IMR-90 (cell line): ENCODE data around the gene PPM1D. TPM values are rescaled to one million over a fixed set of nuclear protein-coding genes. Genes with fewer than 3 reads are reported as not detected.
"Not testable (repeated sequence)": the region's sequence is repeated elsewhere in the genome, so short reads cannot be mapped to it uniquely, and the experiment has no call there.

Source experiments
- ATAC-seq: fragments of 200-7000 bp; cut with Tn5 transposase; 2 replicates; pipeline ENCODE4 v1.9.1; 2020; ENCODE audit warnings: low read depth, mild to moderate bottlenecking, moderate library complexity
- BruUV-seq: library from RNA; stranded (reverse); fragments of 400-500 nt; replicated peaks from 2 replicates; lab custom pipeline; 2021; lab: Mats Ljungman, UMichigan
- CTCF ChIA-PET: fragments of 300-600 bp; formaldehyde crosslinking; extraction: SDS; loops from one replicate; lab custom pipeline; 2021; ENCODE audit warnings: antibody characterized with exemption; lab: Yijun Ruan, JAX
- POLR2A ChIA-PET: fragments of 300-600 bp; sonication (Branson Sonifier 250); formaldehyde crosslinking; loops from one replicate; lab custom pipeline; 2022; ENCODE audit warnings: antibody characterized with exemption; ENCODE audit not compliant: unreplicated experiment; lab: Charles Lee
- DNase-seq: peaks from one replicate; pipeline ENCODE4 v3.0.0; 2013
- H2AFZ ChIP-seq: replicated peaks from 2 replicates; pipeline ENCODE3; 2013; ENCODE audit warnings: low read length, mild to moderate bottlenecking; ENCODE audit not compliant: poor library complexity
- H2AK5ac ChIP-seq: 2 replicates; pipeline ENCODE4 v1.6.1; 2013; ENCODE audit warnings: low read depth, low read length, inconsistent platforms
- H2AK9ac ChIP-seq: replicated peaks from 2 replicates; pipeline ENCODE3; 2013; ENCODE audit warnings: mild to moderate bottlenecking, low read depth, low read length, moderate library complexity; ENCODE audit not compliant: poor library complexity
- H2BK120ac ChIP-seq: 2 replicates; pipeline ENCODE4 v1.6.1; 2013; ENCODE audit warnings: low read depth, low read length, inconsistent platforms
- H2BK15ac ChIP-seq: 3 replicates; pipeline ENCODE4 v1.6.1; 2013; ENCODE audit warnings: low read depth, low read length, inconsistent platforms
- H2BK20ac ChIP-seq: 2 replicates; pipeline ENCODE4 v1.6.1; 2013; ENCODE audit warnings: low read depth, mild to moderate bottlenecking, inconsistent platforms, low read length, moderate library complexity
- H2BK5ac ChIP-seq: 2 replicates; pipeline ENCODE4 v1.6.1; 2013; ENCODE audit warnings: mild to moderate bottlenecking, low read depth, low read length, inconsistent platforms; ENCODE audit not compliant: poor library complexity, severe bottlenecking
- H3K14ac ChIP-seq: replicated peaks from 2 replicates; pipeline ENCODE4 v1.6.1; 2013; ENCODE audit warnings: low read depth, low read length, inconsistent platforms
- H3K18ac ChIP-seq: 2 replicates; pipeline ENCODE4 v1.6.1; 2013; ENCODE audit warnings: low read depth, low read length, control low read depth
- H3K23ac ChIP-seq: 2 replicates; pipeline ENCODE4 v1.6.1; 2013; ENCODE audit warnings: low read depth, low read length, inconsistent platforms
- H3K27ac ChIP-seq: 2 replicates; pipeline ENCODE4 v1.5.1; 2013; ENCODE audit warnings: mild to moderate bottlenecking, control low read depth, low read length; ENCODE audit not compliant: insufficient read depth
- H3K27me3 ChIP-seq: 2 replicates; pipeline ENCODE4 v1.6.1; 2013; ENCODE audit warnings: low read length; ENCODE audit not compliant: control insufficient read depth, insufficient read depth
- H3K36me3 ChIP-seq: 2 replicates; pipeline ENCODE4 v1.6.1; 2013; ENCODE audit warnings: low read length, mixed read lengths; ENCODE audit not compliant: control insufficient read depth, insufficient read depth
- H3K4ac ChIP-seq: 2 replicates; pipeline ENCODE4 v1.6.1; 2013; ENCODE audit warnings: low read depth, low read length, inconsistent platforms
- H3K4me1 ChIP-seq: 2 replicates; pipeline ENCODE4 v1.6.1; 2013; ENCODE audit warnings: low read length, mixed read lengths; ENCODE audit not compliant: control insufficient read depth, insufficient read depth
- H3K4me2 ChIP-seq: 2 replicates; pipeline ENCODE4 v1.6.1; 2013; ENCODE audit warnings: low read depth, mild to moderate bottlenecking, control low read depth, low read length, moderate library complexity
- H3K4me3 ChIP-seq: 2 replicates; pipeline ENCODE4 v1.5.1; 2013; ENCODE audit warnings: low read depth, mild to moderate bottlenecking, control low read depth, low read length, moderate library complexity; ENCODE audit not compliant: insufficient read depth
- H3K56ac ChIP-seq: 2 replicates; pipeline ENCODE4 v1.6.1; 2013; ENCODE audit warnings: low read length, inconsistent platforms; ENCODE audit not compliant: insufficient read depth; ENCODE audit errors: extremely low read depth
- H3K79me1 ChIP-seq, 2 experiments: 2 replicates each; pipeline ENCODE4 v1.6.1; 2013; ENCODE audit warnings: low read length in 2 of 2, inconsistent platforms in 1 of 2, low read depth in 1 of 2
- H3K9ac ChIP-seq: 2 replicates; pipeline ENCODE4 v1.6.1; 2013; ENCODE audit warnings: low read depth, low read length, control low read depth
- H3K9me1 ChIP-seq: 2 replicates; pipeline ENCODE4 v1.6.1; 2013; ENCODE audit warnings: low read length, inconsistent platforms; ENCODE audit not compliant: insufficient read depth
- H3K9me3 ChIP-seq: 2 replicates; pipeline ENCODE4 v1.6.1; 2013; ENCODE audit warnings: low read length; ENCODE audit not compliant: control insufficient read depth, insufficient read depth
- H4K20me1 ChIP-seq: 2 replicates; pipeline ENCODE4 v1.6.1; 2013; ENCODE audit warnings: low read length, inconsistent platforms; ENCODE audit not compliant: insufficient read depth
- H4K5ac ChIP-seq: 2 replicates; pipeline ENCODE4 v1.6.1; 2013; ENCODE audit warnings: mild to moderate bottlenecking, low read depth, low read length, control low read depth
- H4K8ac ChIP-seq, 2 experiments: 2 replicates each; pipeline ENCODE4 v1.6.1; 2013; ENCODE audit warnings: low read depth in 2 of 2, low read length in 2 of 2, control low read depth in 1 of 2, inconsistent platforms in 1 of 2
- H4K91ac ChIP-seq: 2 replicates; pipeline ENCODE4 v1.6.1; 2013; ENCODE audit warnings: low read depth, low read length, inconsistent platforms; ENCODE audit not compliant: insufficient read depth
- CEBPB ChIP-seq: IDR thresholded peaks from 2 replicates; pipeline ENCODE4 v1.6.1; 2012; ENCODE audit warnings: low read depth, low read length, improper control_type of control experiment
- CHD1 ChIP-seq: IDR thresholded peaks from 2 replicates; pipeline ENCODE4 v1.6.1; 2012; ENCODE audit warnings: low read depth, low read length, improper control_type of control experiment
- ELK1 ChIP-seq: fragments of 150-350 bp; IDR thresholded peaks from 2 replicates; pipeline ENCODE4 v1.6.1; 2016; ENCODE audit warnings: low read depth, mild to moderate bottlenecking, low read length, moderate library complexity, borderline replicate concordance
- NFE2L2 ChIP-seq: fragments of 150-350 bp; IDR thresholded peaks from 2 replicates; pipeline ENCODE4 v1.6.1; 2016; ENCODE audit warnings: low read depth, mild to moderate bottlenecking, low read length
- RCOR1 ChIP-seq: IDR thresholded peaks from 2 replicates; pipeline ENCODE4 v1.6.1; 2012; ENCODE audit warnings: mild to moderate bottlenecking, low read length, improper control_type of control experiment; ENCODE audit not compliant: insufficient replicate concordance
- WGBS, 2 experiments: methylation state at CpG; one replicate each; pipeline versions ENCODE4 v1.1.5 to v1.1.7; 2013; ENCODE audit warnings: missing lambda C conversion rate in 2 of 2; ENCODE audit not compliant: insufficient read length in 1 of 2; ENCODE audit errors: extremely low coverage in 2 of 2; 5-methylcytosine and 5-hydroxymethylcytosine counted together
- dilution Hi-C: fragments of 300-500 bp; cut with HindIII; formaldehyde crosslinking; loops from one replicate; pipeline ENCODE4 v1.14.3; 2018; ENCODE audit warnings: low sequenced_read_pairs; ENCODE audit not compliant: unreplicated experiment
- in situ Hi-C: fragments of 300-500 bp; cut with MboI; formaldehyde crosslinking; loops from 3 replicates; pipeline ENCODE4 v1.14.3; 2019; ENCODE audit warnings: low sequenced_read_pairs, inconsistent platforms, mixed read lengths
- intact Hi-C: fragments of 100-400 bp; cut with micrococcal nuclease; formaldehyde crosslinking; loops from 2 replicates; pipeline ENCODE4 v1.10.0; 2022
- polyA plus RNA-seq, 3 experiments: library from polyadenylated mRNA; depleted of rRNA; stranded (reverse); fragments of >200 nt; gene quantifications; 2 replicates each; pipeline ENCODE4 v1.2.3, GENCODE V29; 2012; ENCODE audit warnings: low replicate concordance in 1 of 3
- total RNA-seq: library from RNA; depleted of rRNA; stranded (reverse); fragments of >200 nt; gene quantifications from 2 replicates; pipeline ENCODE4 v1.2.3, GENCODE V29; 2012

The PPM1D gene
- total and polyA plus RNA-seq, 2 of the 4 experiments (the other 2 are of a cell fraction), result 5.5 to 16.1 TPM

- H2BK15ac ChIP-seq, result no peak overlapping the region
- H3K18ac ChIP-seq, result no peak overlapping the region
- no peak overlapping the region for H2BK20ac ChIP-seq
- dilution Hi-C loops, result no loop called here
- TF ChIP-seq RCOR1 (no peak), ELK1 (no peak), CEBPB (no peak), CHD1 (no peak), NFE2L2 (no peak)
- H3K9me3 ChIP-seq, result no peaks in the 10 kb centered on the region
- H3K14ac ChIP-seq, result no peak overlapping the region
- no peak overlapping the region for H3K23ac ChIP-seq
- intact Hi-C loops, result no loop called here
- POLR2A ChIA-PET, result no interaction called here
- no peak overlapping the region for H3K4ac ChIP-seq
- in situ Hi-C loops, result no loop called here
- no peak overlapping the region for H2BK120ac ChIP-seq
- no peak overlapping the region for H4K91ac ChIP-seq
- H3K27me3 ChIP-seq, result no peaks in the 10 kb centered on the region
- no peak overlapping the region for H3K4me2 ChIP-seq
- no peak overlapping the region for H4K5ac ChIP-seq
- no peak overlapping the region for H3K56ac ChIP-seq
- no peak overlapping the region for H3K27ac ChIP-seq
- H3K9ac ChIP-seq, result no peak overlapping the region
- DNase-seq, result no peak
- BruUV-seq, result no TSS peak
- H4K20me1 ChIP-seq, result peaks cover 31% of the 10 kb centered on the region
- H2BK5ac ChIP-seq, result no peak overlapping the region
- no peak for ATAC-seq
- peaks cover 14% of the 10 kb centered on the region; the same call in 1 of the 2 replicates for H3K9me1 ChIP-seq
- no peak overlapping the region for H2AK9ac ChIP-seq
- H2AFZ ChIP-seq, result no peak overlapping the region
- CTCF ChIA-PET, result interaction anchor here (1.1 kb wide), 1 partner anchor 28 kb away, joined by 4 read pairs; no protein-coding TSS in a partner anchor
- no peak overlapping the region for H2AK5ac ChIP-seq
- no peak overlapping the region for H3K4me3 ChIP-seq
- peaks cover 15% of the 10 kb centered on the region for H3K4me1 ChIP-seq
- H3K36me3 ChIP-seq, result peaks cover 1% of the 10 kb centered on the region; the same call in 1 of the 2 replicates
- 99% methylated on average over 9 of the region's 19 CpGs; no CpG with 5 or more reads in 1 of the 2 experiments for WGBS, 2 experiments
- no peak overlapping the region for H4K8ac ChIP-seq
- H3K79me1 ChIP-seq, result peaks cover 30 to 73% of the 10 kb centered on the region in 2 experiments
These were observed 13.3 kb downstream of the PPM1D start for GRCh38 chr17:60613325-60613724.

DNA sequence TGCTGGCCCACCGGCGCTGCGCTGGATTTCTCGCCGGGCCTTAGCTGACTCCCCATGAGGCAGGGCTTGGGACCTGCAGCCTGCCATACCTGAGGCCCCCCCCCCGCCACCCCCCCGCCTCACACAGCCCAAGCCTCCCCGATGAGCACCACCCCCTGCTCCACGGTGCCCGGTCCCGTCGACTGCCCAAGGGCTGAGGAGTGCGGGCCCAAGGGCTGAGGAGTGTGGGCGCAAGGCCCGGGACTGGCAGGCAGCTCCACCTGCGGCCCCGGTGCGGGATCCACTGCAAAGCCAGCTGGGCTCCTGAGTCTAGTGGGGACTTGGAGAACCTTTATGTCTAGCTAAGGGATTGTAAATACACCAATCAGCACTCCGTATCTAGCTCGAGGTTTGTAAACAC, 13.8 kb downstream of the PPM1D start:
- BruUV-seq, in situ Hi-C loops, intact Hi-C loops: not testable (repeated sequence)

More for the DNA sequence above, 13.8 kb downstream of the PPM1D start:
- H3K18ac ChIP-seq, POLR2A ChIA-PET, H3K23ac ChIP-seq, H3K56ac ChIP-seq, H3K9ac ChIP-seq, H3K4me3 ChIP-seq, H2AFZ ChIP-seq, H3K27me3 ChIP-seq, H2BK20ac ChIP-seq, H4K8ac ChIP-seq, DNase-seq, H2AK5ac ChIP-seq, H4K5ac ChIP-seq, dilution Hi-C loops, H2BK15ac ChIP-seq, H3K4ac ChIP-seq, H3K36me3 ChIP-seq, ATAC-seq, H3K9me3 ChIP-seq, H2BK120ac ChIP-seq, H2AK9ac ChIP-seq, H3K4me2 ChIP-seq, H4K91ac ChIP-seq, H3K14ac ChIP-seq, H3K27ac ChIP-seq, H2BK5ac ChIP-seq: not testable (repeated sequence)
- CTCF ChIA-PET, result interaction anchor here (1.1 kb wide), 1 partner anchor 27 kb away, joined by 4 read pairs; no protein-coding TSS in a partner anchor
- Histone ChIP-seq H3K9me1 (peaks cover 14% of the 10 kb centered on the region; the same call in 1 of the 2 replicates), H3K79me1 (peaks cover 30 to 73% of the 10 kb centered on the region in 2 experiments), H3K4me1 (peaks cover 15% of the 10 kb centered on the region), H4K20me1 (peaks cover 33% of the 10 kb centered on the region)
- WGBS, 2 experiments, result no CpG with 5 or more reads among the region's 20 CpGs
